GM19463 (cell line): ENCODE results near the gene INSYN2B.
A peak's percentile ranks its signal among the peaks of the same experiment; 100 is the strongest.

ENCODE experiments used
- ATAC-seq: cut with Tn5 transposase; IDR thresholded peaks from one replicate; pipeline ENCODE4 v1.9.1; 2021; ENCODE audit warnings: mild to moderate bottlenecking, moderate library complexity; ENCODE audit not compliant: unreplicated experiment

INSYN2B gene

GRCh38 chr5:169895926-169896325 lies 84.4 kb downstream of the INSYN2B start:
- ATAC-seq, result no peak

- ATAC-seq, result no peak
These were observed 86.7 kb downstream of the INSYN2B start for GRCh38 chr5:169893571-169893970.

- no peak for ATAC-seq
These were observed 87.3 kb downstream of the INSYN2B start for GRCh38 chr5:169893010-169893409.

- no peak for ATAC-seq
These were observed 90.7 kb downstream of the INSYN2B start for GRCh38 chr5:169889572-169889971.

- no peak for ATAC-seq
These were observed 93.6 kb downstream of the INSYN2B start for GRCh38 chr5:169886677-169887076.

- ATAC-seq, result no peak
These were observed 94.3 kb downstream of the INSYN2B start for GRCh38 chr5:169886033-169886432.

- no peak for ATAC-seq
These were observed 98.5 kb downstream of the INSYN2B start for GRCh38 chr5:169881702-169882303.

GRCh38 chr5:169880785-169881184 lies 99.5 kb downstream of the INSYN2B start:
- ATAC-seq, result no peak

GRCh38 chr5:169880012-169880663 lies 100.2 kb downstream of the INSYN2B start:
- ATAC-seq, result peak; percentile 50

- ATAC-seq, result no peak
These were observed 103.9 kb downstream of the INSYN2B start for GRCh38 chr5:169876386-169876785.

GRCh38 chr5:169875731-169876130 lies 104.6 kb downstream of the INSYN2B start:
- no peak for ATAC-seq

- ATAC-seq, result no peak
These were observed 105.1 kb downstream of the INSYN2B start for GRCh38 chr5:169875091-169875728.

GRCh38 chr5:169874621-169875020 lies 105.7 kb downstream of the INSYN2B start:
- ATAC-seq, result no peak

GRCh38 chr5:169873642-169874041 lies 106.7 kb downstream of the INSYN2B start:
- ATAC-seq, result no peak

- ATAC-seq, result no peak
These were observed 108.3 kb downstream of the INSYN2B start for GRCh38 chr5:169871826-169872490.

GRCh38 chr5:169870211-169870610 lies 110.1 kb downstream of the INSYN2B start:
- no peak for ATAC-seq

GRCh38 chr5:169869066-169869465 lies 111.2 kb downstream of the INSYN2B start:
- ATAC-seq, result no peak

GRCh38 chr5:169867347-169867746 lies 112.9 kb downstream of the INSYN2B start:
- ATAC-seq, result no peak

- ATAC-seq, result no peak
These were observed 115.8 kb downstream of the INSYN2B start for GRCh38 chr5:169864483-169864882.

GRCh38 chr5:169862391-169862811 lies 117.9 kb downstream of the INSYN2B start:
- no peak for ATAC-seq

GRCh38 chr5:169861934-169862333 lies 118.4 kb downstream of the INSYN2B start:
- no peak for ATAC-seq

- ATAC-seq, result no peak
These were observed 118.9 kb downstream of the INSYN2B start for GRCh38 chr5:169861433-169861832.
